ENCODE measurements around the gene ROBO1.

ROBO1 gene

GRCh38 chr3:79560698-79561097 lies 207.1 kb downstream of the ROBO1 start:
- Histone ChIP-seq H3K9me3 (ENCODE audit: insufficient read depth, low read length) (no peaks in the 10 kb centered on the region), H3K9me2 (replicated peaks; ENCODE audit: insufficient read depth, low read length) (no peaks in the 10 kb centered on the region), H4K20me1 (ENCODE audit: low read depth, low read length) (no peaks in the 10 kb centered on the region), H3K4me2 (ENCODE audit: low read depth, low read length, poor library complexity, severe bottlenecking) (no peak overlapping the region), H3K27me3 (ENCODE audit: low read length) (no peaks in the 10 kb centered on the region), H3F3A (ENCODE audit: insufficient read depth) (no peaks in the 10 kb centered on the region), H3K36me3 (ENCODE audit: low read length) (no peaks in the 10 kb centered on the region), H3K79me2 (ENCODE audit: insufficient read depth, low read length) (no peaks in the 10 kb centered on the region), H3K27ac (ENCODE audit: low read depth, low read length) (no peak overlapping the region), H2AFZ (ENCODE audit: low read depth, low read length, severe bottlenecking) (no peak overlapping the region), H3K4me3 (ENCODE audit: insufficient read depth, low read length, poor library complexity, severe bottlenecking) (no peak overlapping the region), H3K9ac (ENCODE audit: low read length) (no peak overlapping the region)
- TF ChIP-seq EZH2phosphoT487 (conservative IDR thresholded peaks at IDR 0.05; ENCODE audit: low read length) (no peak), CTCF (IDR thresholded peaks at IDR 0.05; ENCODE audit: insufficient read depth, low read length, poor library complexity, severe bottlenecking) (no peak)

GRCh38 chr3:79558943-79559342 lies 208.9 kb downstream of the ROBO1 start:
- TF ChIP-seq CTCF (IDR thresholded peaks at IDR 0.05; ENCODE audit: insufficient read depth, low read length, poor library complexity, severe bottlenecking) (no peak), EZH2phosphoT487 (conservative IDR thresholded peaks at IDR 0.05; ENCODE audit: low read length) (no peak)
- Histone ChIP-seq H4K20me1 (ENCODE audit: low read depth, low read length) (no peaks in the 10 kb centered on the region), H2AFZ (ENCODE audit: low read depth, low read length, severe bottlenecking) (no peak overlapping the region), H3K36me3 (ENCODE audit: low read length) (no peaks in the 10 kb centered on the region), H3K4me3 (ENCODE audit: insufficient read depth, low read length, poor library complexity, severe bottlenecking) (no peak overlapping the region), H3K9me3 (ENCODE audit: insufficient read depth, low read length) (no peaks in the 10 kb centered on the region), H3K4me2 (ENCODE audit: low read depth, low read length, poor library complexity, severe bottlenecking) (no peak overlapping the region), H3K27me3 (ENCODE audit: low read length) (no peaks in the 10 kb centered on the region), H3F3A (ENCODE audit: insufficient read depth) (no peaks in the 10 kb centered on the region), H3K9me2 (replicated peaks; ENCODE audit: insufficient read depth, low read length) (no peaks in the 10 kb centered on the region), H3K79me2 (ENCODE audit: insufficient read depth, low read length) (no peaks in the 10 kb centered on the region), H3K9ac (ENCODE audit: low read length) (no peak overlapping the region), H3K27ac (ENCODE audit: low read depth, low read length) (no peak overlapping the region)

- H3K36me3 ChIP-seq (ENCODE audit: low read length), result no peaks in the 10 kb centered on the region
- H3K27me3 ChIP-seq (ENCODE audit: low read length), result no peaks in the 10 kb centered on the region
- no peaks in the 10 kb centered on the region for H3F3A ChIP-seq (ENCODE audit: insufficient read depth)
- H3K9ac ChIP-seq (ENCODE audit: low read length), result no peak overlapping the region
- H3K9me2 ChIP-seq (replicated peaks; ENCODE audit: insufficient read depth, low read length), result no peaks in the 10 kb centered on the region
- H3K4me3 ChIP-seq (ENCODE audit: insufficient read depth, low read length, poor library complexity, severe bottlenecking), result no peak overlapping the region
- H3K4me2 ChIP-seq (ENCODE audit: low read depth, low read length, poor library complexity, severe bottlenecking), result no peak overlapping the region
- H3K27ac ChIP-seq (ENCODE audit: low read depth, low read length), result no peak overlapping the region
- TF ChIP-seq EZH2phosphoT487 (conservative IDR thresholded peaks at IDR 0.05; ENCODE audit: low read length) (no peak), CTCF (IDR thresholded peaks at IDR 0.05; ENCODE audit: insufficient read depth, low read length, poor library complexity, severe bottlenecking) (no peak)
- H3K79me2 ChIP-seq (ENCODE audit: insufficient read depth, low read length), result no peaks in the 10 kb centered on the region
- no peaks in the 10 kb centered on the region for H3K9me3 ChIP-seq (ENCODE audit: insufficient read depth, low read length)
- no peaks in the 10 kb centered on the region for H4K20me1 ChIP-seq (ENCODE audit: low read depth, low read length)
- H2AFZ ChIP-seq (ENCODE audit: low read depth, low read length, severe bottlenecking), result no peak overlapping the region
Observed at GRCh38 chr3:79555655-79556054, 212.1 kb downstream of the ROBO1 start.
